Stomach (tissue), 4 donors: ENCODE measurements around the gene ROPN1.
"Not testable (repeated sequence)": the region's sequence is repeated elsewhere in the genome, so short reads cannot be mapped to it uniquely, and the experiment has no call there.

ENCODE experiments used
- CTCF ChIP-seq, 7 experiments: fragments of 450-650 bp in 4 of 7; fragments of 200-600 bp in 3 of 7; sonication (generic) in 3 of 7; IDR thresholded peaks; one replicate each; pipeline ENCODE4 v1.5.1; 2016 to 2019; ENCODE audit warnings: antibody characterized with exemption in 7 of 7, control low read depth in 2 of 7, mild to moderate bottlenecking in 1 of 7
- EP300 ChIP-seq: sonication (generic); formaldehyde crosslinking; IDR thresholded peaks from one replicate; pipeline ENCODE4 v1.6.1; 2017; ENCODE audit warnings: antibody characterized with exemption
- POLR2A ChIP-seq, 4 donors: fragments of 450-650 bp; IDR thresholded peaks; one replicate each; pipeline ENCODE4 v1.6.1; 2016; ENCODE audit warnings: antibody characterized with exemption in 4 of 4, control low read depth in 2 of 4, mild to moderate bottlenecking in 1 of 4, moderate library complexity in 1 of 4
- POLR2AphosphoS5 ChIP-seq, 3 donors: sonication (generic); formaldehyde crosslinking; IDR thresholded peaks; one replicate each; pipeline ENCODE4 v1.6.1; 2016; ENCODE audit warnings: antibody characterized with exemption in 3 of 3

DNA sequence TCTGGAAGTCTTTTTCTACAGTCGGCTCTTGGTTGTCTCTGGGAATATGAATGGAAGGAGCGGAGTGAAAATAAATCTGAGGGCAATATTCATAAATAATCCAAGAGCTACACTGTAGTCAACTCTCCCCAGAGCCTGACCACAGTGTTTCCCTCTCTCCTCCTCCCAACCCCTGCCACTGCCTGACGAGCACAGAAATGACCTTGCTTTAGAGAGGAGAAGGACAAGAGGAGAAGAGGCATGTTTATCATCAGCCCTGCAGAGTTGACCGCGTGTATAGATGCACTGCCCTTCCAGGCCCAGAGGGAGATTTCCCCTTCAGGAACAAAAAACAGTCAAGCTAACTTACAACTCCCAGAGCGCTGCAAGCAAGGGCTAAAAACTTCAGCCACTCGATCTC is 16.9 kb downstream of the ROPN1 start:
- not testable (repeated sequence) for TF ChIP-seq CTCF (IDR thresholded peaks at IDR 0.05); EP300; POLR2A (IDR thresholded peaks at IDR 0.05); POLR2AphosphoS5 (IDR thresholded peaks at IDR 0.05)
